PFSK-1 (cell line): ENCODE data around the gene MTCH2.

Experiments
- FOXP2 ChIP-seq: optimal IDR thresholded peaks from 2 replicates; pipeline ENCODE3; 2011; ENCODE audit warnings: borderline replicate concordance, control low read depth, inconsistent platforms; ENCODE audit not compliant: insufficient read depth; ENCODE audit errors: extremely low read length, extremely low read depth
- POLR2AphosphoS5 ChIP-seq: IDR thresholded peaks from 2 replicates; pipeline ENCODE4 v1.6.1; 2012; ENCODE audit warnings: low read depth, mild to moderate bottlenecking, control low read depth, low read length, moderate library complexity

DNA sequence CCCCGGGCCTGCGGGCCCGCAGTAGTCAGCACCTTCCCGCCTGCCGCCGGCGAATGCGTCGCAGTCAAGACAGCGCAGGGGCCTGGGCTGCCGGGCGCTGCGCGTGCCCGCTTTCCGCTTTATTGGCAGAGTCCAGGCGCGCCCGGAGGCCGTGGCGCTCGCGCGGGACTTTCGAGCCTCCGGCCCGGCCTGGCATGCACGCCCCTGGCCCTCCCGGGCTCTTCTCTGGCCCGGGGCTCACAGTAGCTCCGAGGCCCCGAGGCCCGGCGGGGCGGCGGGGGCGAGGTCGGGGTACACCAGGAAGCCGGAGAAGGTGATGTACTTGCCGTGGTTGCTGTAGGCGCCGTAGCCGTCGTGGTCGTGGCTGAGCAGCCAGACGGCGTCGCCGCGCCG is 52.8 kb downstream of the MTCH2 start:
- TF ChIP-seq POLR2AphosphoS5 (no peak), FOXP2 (no peak)
